ENCODE data around the gene SMC3.
A peak's percentile ranks its signal among the peaks of the same experiment; 100 is the strongest.
"Not testable (repeated sequence)": the region's sequence is repeated elsewhere in the genome, so short reads cannot be mapped to it uniquely, and the experiment has no call there.

SMC3 gene

GRCh38 chr10:110625951-110626855 is 58.7 kb downstream of the SMC3 start:
- DNase-seq (ENCODE audit: low spot score): no peak

- DNase-seq (ENCODE audit: low spot score): no peak
Observed at GRCh38 chr10:110628161-110628560, 60.7 kb downstream of the SMC3 start.

GRCh38 chr10:110629680-110630191 is 62.2 kb downstream of the SMC3 start:
- DNase-seq (ENCODE audit: low spot score): no peak

- DNase-seq (ENCODE audit: low spot score): no peak
Observed at GRCh38 chr10:110631934-110632333, 64.4 kb downstream of the SMC3 start.

- no peak for DNase-seq (ENCODE audit: low spot score)
Observed at GRCh38 chr10:110632591-110633215, 65.2 kb downstream of the SMC3 start.

- peak; percentile 69 for DNase-seq (ENCODE audit: low spot score)
Observed at GRCh38 chr10:110634527-110635209, 67.2 kb downstream of the SMC3 start.

- DNase-seq (ENCODE audit: low spot score): no peak
Observed at GRCh38 chr10:110636572-110636931, 69.1 kb downstream of the SMC3 start.

GRCh38 chr10:110636932-110637557 is 69.5 kb downstream of the SMC3 start:
- no peak for DNase-seq (ENCODE audit: low spot score)

GRCh38 chr10:110637558-110638053 is 70.1 kb downstream of the SMC3 start:
- DNase-seq (ENCODE audit: low spot score): peak; percentile 65

- no peak for DNase-seq (ENCODE audit: low spot score)
Observed at GRCh38 chr10:110638319-110638718, 70.8 kb downstream of the SMC3 start.

- not testable (repeated sequence) for DNase-seq (ENCODE audit: low spot score)
Observed at GRCh38 chr10:110639046-110639445, 71.6 kb downstream of the SMC3 start.

GRCh38 chr10:110639858-110640257 is 72.4 kb downstream of the SMC3 start:
- not testable (repeated sequence) for DNase-seq (ENCODE audit: low spot score)

- peak; percentile 97 for DNase-seq (ENCODE audit: low spot score)
Observed at GRCh38 chr10:110641256-110641655, 73.8 kb downstream of the SMC3 start.

GRCh38 chr10:110642204-110643034 is 74.9 kb downstream of the SMC3 start:
- DNase-seq (ENCODE audit: low spot score): no peak

GRCh38 chr10:110643035-110643652 is 75.6 kb downstream of the SMC3 start:
- peak; percentile 75 for DNase-seq (ENCODE audit: low spot score)

- DNase-seq (ENCODE audit: low spot score): peak; percentile 66
Observed at GRCh38 chr10:110643653-110644597, 76.4 kb downstream of the SMC3 start, which contains the start of gene RBM20. TSS of gene RBM20 (plus strand) at chr10:110644336. CDS start at chr10:110644455, 119 bp downstream.

- DNase-seq (ENCODE audit: low spot score): peak; percentile 48
Observed at GRCh38 chr10:110644598-110645462, 77.3 kb downstream of the SMC3 start.

GRCh38 chr10:110646417-110647135 is 79.1 kb downstream of the SMC3 start:
- DNase-seq (ENCODE audit: low spot score): peak; percentile 92
